ENCODE results near the gene RNF166.

DNA sequence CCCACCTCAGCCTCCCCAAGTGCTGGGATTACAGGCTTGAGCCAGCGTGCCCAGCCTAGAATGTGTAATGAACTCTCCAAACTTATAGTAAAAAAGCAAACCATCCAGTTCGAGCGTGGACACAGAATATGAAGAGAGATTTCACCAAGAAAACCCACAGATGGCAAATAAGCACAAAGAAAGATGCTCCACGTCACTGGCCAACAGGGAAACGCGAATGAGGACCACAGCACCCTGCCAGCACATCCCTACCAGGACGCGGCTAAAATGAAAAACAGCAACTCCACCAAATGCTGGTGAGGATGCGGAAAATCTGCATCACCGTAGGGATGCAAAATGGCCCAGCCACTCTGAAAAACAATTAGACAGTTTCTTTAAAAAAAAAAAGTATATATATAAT lies 44.7 kb downstream of the RNF166 start:
- TF ChIP-seq CTCF (IDR thresholded peaks at IDR 0.05 in 4 of 5, conservative IDR thresholded peaks at IDR 0.05 in 1 of 5) (no peak), POLR2A (IDR thresholded peaks at IDR 0.05) (no peak)
